Measurements from ENCODE around the gene BMP2. TPM values are rescaled to one million over a fixed set of nuclear protein-coding genes. Genes with fewer than 3 reads are reported as not detected.

BMP2 gene
- total and polyA plus RNA-seq, 12 donors = 0.80 to 5.6 (median 2.1) TPM

GRCh38 chr20:6735942-6736845 lies 31.3 kb upstream of the BMP2 start:
- DNase-seq = no peak
- 59 to 61% (median 60%) methylated on average over 8 of the region's 8 CpGs for WGBS, 4 donors
- Histone ChIP-seq H3K4me1 (replicated peaks in 1 of 2) (peaks cover 0 to 4% of the 10 kb centered on the region in 2 donors), H3K9me3 (replicated peaks in 1 of 3) (no peaks in the 10 kb centered on the region), H3K4me3 (no peak overlapping the region), H3K27ac (peak overlapping the region in 2 of 5 donors; percentile 10 to 49), H3K27me3 (no peaks in the 10 kb centered on the region), H3K36me3 (replicated peaks in 1 of 2) (no peaks in the 10 kb centered on the region)
- no peak for TF ChIP-seq POLR2A (IDR thresholded peaks at IDR 0.05)
- TF ChIP-seq CTCF (IDR thresholded peaks at IDR 0.05) = no peak
- intact Hi-C loops (cut with DNase I) = no loop called here

GRCh38 chr20:6739406-6739805 lies 28.1 kb upstream of the BMP2 start:
- Histone ChIP-seq H3K4me3 (no peak overlapping the region), H3K27ac (no peak overlapping the region), H3K36me3 (replicated peaks in 1 of 2) (no peaks in the 10 kb centered on the region), H3K4me1 (replicated peaks in 1 of 2) (no peaks in the 10 kb centered on the region), H3K9me3 (replicated peaks in 1 of 3) (no peaks in the 10 kb centered on the region), H3K27me3 (no peaks in the 10 kb centered on the region)
- peak in 1 of 7 donors; percentile 3 for DNase-seq
- TF ChIP-seq POLR2A (IDR thresholded peaks at IDR 0.05) (no peak), CTCF (IDR thresholded peaks at IDR 0.05) (no peak)
- 48 to 61% (median 58%) methylated on average over 1 of the region's 1 CpG for WGBS, 4 donors
- intact Hi-C loops (cut with DNase I) = no loop called here

DNA sequence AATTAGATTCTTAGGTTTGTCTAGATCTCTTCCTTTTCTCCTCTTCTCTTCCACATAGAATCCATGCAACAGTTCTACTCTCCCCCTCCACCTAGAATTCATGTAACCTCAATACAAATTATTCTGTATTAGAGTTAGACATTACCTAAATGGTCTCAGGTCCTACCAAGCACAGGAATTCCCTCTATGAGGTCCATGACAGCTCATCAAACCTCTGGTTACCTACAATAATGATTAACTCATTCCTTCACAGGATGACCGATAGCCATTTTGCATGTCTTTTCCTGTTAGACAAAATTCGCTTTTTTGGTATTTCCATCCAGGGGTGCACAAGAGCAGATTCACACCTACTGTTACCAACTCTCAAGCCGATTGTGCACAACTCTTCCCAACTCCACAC lies 27.4 kb upstream of the BMP2 start:
- intact Hi-C loops (cut with DNase I) = no loop called here
- no peak overlapping the region for H3K27ac ChIP-seq

GRCh38 chr20:6744180-6744579 lies 23.3 kb upstream of the BMP2 start:
- Histone ChIP-seq H3K4me3 (no peak overlapping the region), H3K27me3 (no peaks in the 10 kb centered on the region), H3K36me3 (replicated peaks in 1 of 2) (no peaks in the 10 kb centered on the region), H3K4me1 (replicated peaks in 1 of 2) (no peaks in the 10 kb centered on the region), H3K27ac (no peak overlapping the region), H3K9me3 (replicated peaks in 1 of 3) (no peaks in the 10 kb centered on the region)
- TF ChIP-seq CTCF (IDR thresholded peaks at IDR 0.05) = no peak
- TF ChIP-seq POLR2A (IDR thresholded peaks at IDR 0.05) = no peak
- no peak for DNase-seq
- intact Hi-C loops (cut with DNase I) = no loop called here
- WGBS, 4 donors = 56 to 78% (median 65%) methylated on average over 1 of the region's 1 CpG

More for the DNA sequence above, 27.4 kb upstream of the BMP2 start:
- no peak overlapping the region for H3K4me3 ChIP-seq
- H3K27me3 ChIP-seq = no peaks in the 10 kb centered on the region
- no peaks in the 10 kb centered on the region for H3K9me3 ChIP-seq (replicated peaks in 1 of 3)
- H3K4me1 ChIP-seq (replicated peaks in 1 of 2) = no peaks in the 10 kb centered on the region
- no peak for DNase-seq
- TF ChIP-seq CTCF (IDR thresholded peaks at IDR 0.05) (no peak), POLR2A (IDR thresholded peaks at IDR 0.05) (no peak)
- WGBS, 4 donors = 85 to 90% (median 87%) methylated on average over 3 of the region's 3 CpGs
- no peaks in the 10 kb centered on the region for H3K36me3 ChIP-seq (replicated peaks in 1 of 2)

Data from adrenal gland (tissue), 12 donors.